Brain pericyte (primary cell): ENCODE measurements around the gene DYNC1LI2.
"Not testable (repeated sequence)": the region's sequence is repeated elsewhere in the genome, so short reads cannot be mapped to it uniquely, and the experiment has no call there.

Source experiments
- DNase-seq: peaks from one replicate; pipeline ENCODE4 v3.0.0-alpha.2; 2012; ENCODE audit warnings: low read depth, low spot score

The DYNC1LI2 gene

GRCh38 chr16:66751303-66751991 is at the start of gene DYNC1LI2:
DYNC1LI2 (minus strand) TSS chr16:66751609; CDS start chr16:66751591, 18 bp downstream.
- DNase-seq, result no peak

- no peak for DNase-seq
Observed at GRCh38 chr16:66800856-66801255, 49.4 kb upstream of the DYNC1LI2 start.

- DNase-seq, result no peak
Observed at GRCh38 chr16:66798161-66798560, 46.8 kb upstream of the DYNC1LI2 start.

- not testable (repeated sequence) for DNase-seq
Observed at GRCh38 chr16:66793984-66794383, 42.6 kb upstream of the DYNC1LI2 start.

GRCh38 chr16:66790130-66790733 is 38.8 kb upstream of the DYNC1LI2 start:
- DNase-seq, result no peak

GRCh38 chr16:66787427-66787826 is 36.0 kb upstream of the DYNC1LI2 start:
- DNase-seq, result no peak

- DNase-seq, result no peak
Observed at GRCh38 chr16:66786551-66786950, 35.1 kb upstream of the DYNC1LI2 start.

- DNase-seq, result no peak
Observed at GRCh38 chr16:66776457-66776856, 25.0 kb upstream of the DYNC1LI2 start.

GRCh38 chr16:66774981-66775380 is 23.6 kb upstream of the DYNC1LI2 start:
- no peak for DNase-seq

GRCh38 chr16:66758086-66758485 is 6.7 kb upstream of the DYNC1LI2 start:
- no peak for DNase-seq

GRCh38 chr16:66754819-66755218 is 3.4 kb upstream of the DYNC1LI2 start:
- DNase-seq, result no peak

- DNase-seq, result no peak
Observed at GRCh38 chr16:66754211-66754610, 2.8 kb upstream of the DYNC1LI2 start.

- no peak for DNase-seq
Observed at GRCh38 chr16:66752958-66753357, 1.5 kb upstream of the DYNC1LI2 start.

- no peak for DNase-seq
Observed at GRCh38 chr16:66752379-66752778, 970 bp upstream of the DYNC1LI2 start.

GRCh38 chr16:66751992-66752322 is 548 bp upstream of the DYNC1LI2 start:
- DNase-seq, result no peak

GRCh38 chr16:66751053-66751302 is 431 bp downstream of the DYNC1LI2 start:
- DNase-seq, result no peak

- DNase-seq, result no peak
Observed at GRCh38 chr16:66750279-66751052, 943 bp downstream of the DYNC1LI2 start.

GRCh38 chr16:66746682-66747081 is 4.7 kb downstream of the DYNC1LI2 start:
- no peak for DNase-seq

- DNase-seq, result no peak
Observed at GRCh38 chr16:66746048-66746447, 5.4 kb downstream of the DYNC1LI2 start.

GRCh38 chr16:66741950-66742808 is 9.2 kb downstream of the DYNC1LI2 start:
- no peak for DNase-seq

- no peak for DNase-seq
Observed at GRCh38 chr16:66741169-66741900, 10.1 kb downstream of the DYNC1LI2 start.
